HG03159 (cell line): Measurements from ENCODE around the gene SPATS2.

Source experiments
- ATAC-seq: cut with Tn5 transposase; IDR thresholded peaks from one replicate; pipeline ENCODE4 v1.9.1; 2021; ENCODE audit warnings: mild to moderate bottlenecking, moderate library complexity; ENCODE audit not compliant: unreplicated experiment

Gene SPATS2

GRCh38 chr12:49461221-49461620, 94.0 kb downstream of the SPATS2 start:
- no peak for ATAC-seq

DNA sequence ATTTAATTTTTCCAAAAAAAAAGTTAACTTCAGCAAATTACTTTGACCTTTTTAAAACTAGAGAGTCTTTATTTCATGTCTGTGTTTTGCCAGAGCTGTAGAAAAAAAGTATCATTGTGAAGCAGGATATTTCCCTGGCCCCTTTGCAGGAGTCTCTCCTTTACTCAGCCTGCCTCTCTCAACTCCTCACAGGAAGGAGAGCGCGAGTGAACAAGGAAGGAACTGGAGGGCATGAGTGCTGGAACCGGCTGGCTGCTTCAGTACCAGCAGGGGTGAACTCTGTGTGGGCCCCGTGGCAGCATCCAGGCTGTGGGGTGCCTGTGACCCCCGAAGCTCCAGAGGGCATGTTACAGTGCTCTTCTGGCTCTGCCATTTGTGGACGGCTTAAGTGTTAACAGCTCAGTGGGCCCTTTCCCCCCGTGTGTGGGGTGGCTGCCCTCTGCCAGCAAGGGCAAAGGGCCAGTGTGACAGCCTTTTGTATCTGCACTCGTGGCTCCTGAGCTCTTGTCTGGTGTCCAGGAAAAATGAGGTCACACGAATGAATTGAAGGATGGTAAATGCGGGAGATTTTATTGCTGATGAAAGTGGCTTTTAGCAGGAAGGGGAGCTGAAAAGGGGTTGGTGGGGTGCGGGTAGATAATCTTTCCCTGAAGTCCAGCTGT, 95.0 kb downstream of the SPATS2 start:
- no peak for ATAC-seq

- ATAC-seq = no peak
These were observed 97.9 kb downstream of the SPATS2 start for GRCh38 chr12:49465132-49465531.

DNA sequence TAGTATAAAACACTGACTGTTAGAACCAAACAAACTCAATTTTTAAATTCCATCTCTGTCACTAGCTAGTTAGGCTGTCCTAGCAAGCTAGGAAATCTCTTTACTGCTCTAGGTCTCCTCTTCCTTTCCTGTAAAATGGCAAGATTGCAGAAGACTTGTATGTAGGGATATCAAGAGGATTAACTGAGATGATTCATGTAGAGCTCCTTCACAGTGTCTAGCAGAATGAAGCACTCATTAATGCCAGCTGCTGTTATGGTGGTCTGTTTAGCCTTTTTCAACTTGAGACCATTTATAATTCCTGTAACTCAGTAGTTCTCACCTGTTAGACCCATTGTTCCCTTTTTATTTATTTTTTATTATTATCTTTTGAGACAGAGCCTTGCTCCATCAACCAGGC, 103.7 kb downstream of the SPATS2 start:
- ATAC-seq = no peak

DNA sequence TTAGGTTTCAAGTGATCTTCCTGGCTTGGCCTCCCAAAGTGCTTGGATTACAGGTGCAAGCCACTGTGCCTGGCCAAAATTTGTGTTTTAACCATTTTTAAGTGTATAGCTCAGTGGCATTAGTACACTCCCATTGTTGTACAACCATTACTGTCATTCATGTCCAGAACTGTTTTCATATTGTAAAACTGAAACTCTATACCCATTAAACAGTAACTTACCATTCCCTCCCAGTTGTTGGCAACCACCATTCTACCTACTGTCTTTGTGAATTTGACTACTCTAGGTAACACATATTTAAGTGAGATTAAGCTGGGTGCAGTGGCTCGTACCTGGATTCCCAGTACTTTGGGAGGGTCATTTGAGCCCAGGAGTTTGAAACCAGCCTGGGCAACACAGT, 104.3 kb downstream of the SPATS2 start:
- ATAC-seq = no peak

GRCh38 chr12:49476091-49476490, 108.8 kb downstream of the SPATS2 start:
- ATAC-seq = no peak

DNA sequence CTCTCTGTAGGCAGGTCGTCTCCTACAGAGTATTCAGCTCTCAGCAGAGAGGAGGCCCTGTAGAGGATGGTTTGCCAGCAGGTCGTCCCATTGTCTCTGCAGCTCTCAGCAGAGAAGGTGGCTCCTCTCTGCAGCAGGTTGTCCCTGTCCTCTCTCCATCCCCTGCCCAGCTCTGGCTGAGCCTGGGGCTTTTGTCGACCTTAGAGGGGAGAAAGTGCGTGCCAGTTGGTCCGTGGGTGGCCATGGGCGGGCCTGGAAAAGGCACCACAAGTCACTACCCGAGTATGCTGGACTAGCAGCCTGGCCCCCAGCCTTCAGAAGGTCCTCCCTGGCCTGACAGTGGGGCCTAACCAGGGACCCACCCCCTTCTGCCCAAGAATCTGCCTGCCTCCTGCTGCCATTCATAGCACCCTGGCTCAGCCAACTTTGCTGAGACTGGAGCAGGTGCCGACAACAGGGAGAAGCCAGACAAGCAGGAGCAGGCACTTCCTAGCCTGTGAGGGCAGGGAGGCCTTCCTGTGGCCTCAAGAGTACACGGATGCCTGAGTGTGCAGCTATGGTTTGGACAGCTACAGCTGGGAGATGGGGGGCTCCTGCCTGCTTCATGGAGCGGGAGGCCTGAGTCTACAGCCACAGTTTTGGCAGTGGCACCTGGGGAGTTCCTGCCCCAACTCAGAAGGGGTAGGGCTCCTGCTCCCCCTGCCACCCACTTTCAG, 111.8 kb downstream of the SPATS2 start:
- ATAC-seq = no peak

DNA sequence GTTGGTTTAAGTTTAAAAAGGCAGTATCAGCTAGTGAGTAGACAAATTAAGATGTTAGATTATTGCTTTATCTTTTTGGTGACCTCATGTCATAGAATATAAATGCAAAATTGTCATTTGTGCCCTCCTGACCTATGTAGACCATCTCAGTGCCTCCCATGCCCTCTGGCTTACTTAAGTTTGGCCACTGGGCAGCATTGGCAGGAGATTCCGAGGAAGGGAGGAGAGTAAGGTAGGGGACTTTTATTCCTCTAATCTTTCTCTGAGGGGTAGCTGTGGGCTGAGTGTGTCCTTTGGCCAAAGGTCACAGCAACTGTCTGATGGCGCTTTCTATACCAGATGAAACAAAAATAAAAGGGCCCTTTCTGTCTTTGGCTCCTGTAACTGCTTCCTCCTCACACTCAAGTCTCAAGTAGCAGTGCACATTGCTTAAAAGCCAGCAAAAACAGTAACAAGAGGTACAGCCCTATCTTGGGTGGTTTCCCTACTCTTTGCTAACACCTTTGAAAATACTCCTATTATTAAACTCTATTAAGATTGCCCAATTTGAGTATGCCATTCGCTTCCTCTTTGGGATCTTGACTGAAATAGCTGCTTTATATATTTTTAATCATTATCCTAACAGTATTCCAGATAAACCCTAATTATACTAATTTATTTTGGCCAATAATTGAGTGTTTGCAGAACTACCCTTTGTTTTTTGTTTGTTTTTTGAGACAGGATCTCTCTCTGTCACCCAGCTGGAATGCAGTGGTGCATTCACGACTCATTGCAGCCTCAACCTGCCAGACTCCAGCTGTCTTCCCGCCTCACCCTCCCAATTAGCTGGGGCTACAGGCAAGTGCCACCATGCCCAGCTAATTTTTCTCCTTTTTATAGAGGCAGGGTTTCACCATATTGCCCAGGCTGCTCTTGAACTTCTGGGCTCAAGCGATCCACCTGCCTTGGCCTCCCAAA, 115.1 kb downstream of the SPATS2 start:
- no peak for ATAC-seq

GRCh38 chr12:49483619-49484018, 116.4 kb downstream of the SPATS2 start:
- no peak for ATAC-seq

GRCh38 chr12:49487605-49488004, 120.3 kb downstream of the SPATS2 start:
- no peak for ATAC-seq

GRCh38 chr12:49489154-49489553, 121.9 kb downstream of the SPATS2 start:
- no peak for ATAC-seq

GRCh38 chr12:49489720-49490119, 122.5 kb downstream of the SPATS2 start:
- no peak for ATAC-seq

DNA sequence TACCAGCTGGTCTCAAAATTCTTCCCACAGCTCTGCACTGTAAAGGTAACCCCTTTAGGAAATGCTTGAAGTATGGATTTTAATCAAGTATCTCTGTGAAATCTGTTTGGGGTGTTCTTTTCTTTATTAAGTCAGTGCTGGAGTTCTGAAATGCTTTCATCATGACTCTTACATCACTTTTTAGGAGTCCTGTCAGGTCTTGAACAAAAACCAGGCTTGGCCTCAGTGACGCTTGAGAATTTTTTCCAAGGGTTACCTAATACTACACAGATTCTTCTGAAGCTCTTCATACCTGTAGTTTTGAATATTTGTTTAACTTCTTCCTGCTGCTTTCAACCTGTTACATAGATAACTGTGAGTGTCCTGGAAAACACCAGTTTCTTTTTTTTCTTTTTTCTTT, 124.6 kb downstream of the SPATS2 start:
- no peak for ATAC-seq

- no peak for ATAC-seq
These were observed 126.6 kb downstream of the SPATS2 start for GRCh38 chr12:49493900-49494299.

DNA sequence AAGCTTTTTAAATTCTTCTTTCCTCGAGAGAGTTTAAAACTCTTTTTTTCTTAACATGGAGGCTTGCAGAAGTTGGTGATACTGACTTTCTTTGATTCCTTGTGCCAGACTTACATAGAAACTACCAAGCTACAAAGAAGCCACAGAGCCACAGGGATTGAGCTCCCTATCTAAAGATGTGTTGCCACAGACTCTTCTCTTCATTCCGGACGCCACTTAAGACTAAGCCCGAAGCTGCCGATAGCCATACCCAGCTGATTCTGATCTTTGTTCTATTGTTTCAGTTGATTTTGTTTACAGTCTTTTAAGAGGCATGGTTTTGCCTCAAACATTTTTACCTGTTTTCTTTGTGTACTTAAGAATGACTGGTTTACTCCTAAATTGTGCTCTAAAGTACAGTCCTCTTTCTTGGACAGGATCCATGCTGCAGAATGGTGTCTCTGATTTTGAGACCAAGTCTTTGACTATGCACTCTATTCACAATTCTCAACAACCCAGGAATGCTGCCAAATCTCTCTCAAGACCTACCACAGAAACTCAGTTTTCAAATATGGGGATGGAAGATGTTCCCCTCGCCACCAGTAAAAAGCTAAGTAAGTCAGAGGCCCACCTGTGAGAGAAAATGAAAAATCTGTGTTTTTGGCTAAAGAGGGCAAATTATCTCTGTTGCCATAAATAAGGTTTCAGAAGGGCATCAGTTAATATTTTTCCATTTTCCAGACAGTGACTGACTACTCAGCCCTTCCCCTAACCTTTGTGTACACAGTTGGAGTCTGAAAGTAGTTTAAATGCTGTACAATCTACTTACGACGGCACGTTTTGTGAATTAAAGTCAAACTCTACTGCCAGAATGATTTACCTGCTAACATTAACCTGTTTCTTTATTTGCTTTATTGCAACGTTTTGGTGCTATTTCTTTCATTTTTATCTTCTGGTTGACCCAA, 129.4 kb downstream of the SPATS2 start:
- ATAC-seq = no peak

DNA sequence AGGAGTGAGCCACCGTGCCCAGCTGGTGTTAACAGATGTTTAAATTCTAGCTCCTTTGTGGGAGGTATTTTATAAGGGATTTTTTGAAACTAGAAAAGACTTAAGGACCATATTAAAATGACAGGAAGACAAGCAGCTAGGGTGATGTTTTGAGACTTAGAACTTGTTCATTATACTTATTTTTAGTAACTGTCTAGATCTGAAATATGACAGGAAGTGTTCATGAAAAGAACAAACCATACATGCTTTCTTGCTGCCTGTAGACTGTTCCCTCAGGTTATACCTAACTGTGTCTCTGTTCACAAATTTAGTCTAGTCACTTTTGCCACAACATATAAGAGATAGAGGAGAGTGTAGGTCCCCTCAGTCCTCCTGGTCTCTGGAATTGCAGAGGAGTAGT, 134.6 kb downstream of the SPATS2 start:
- ATAC-seq = no peak

- ATAC-seq = no peak
These were observed 135.3 kb downstream of the SPATS2 start for GRCh38 chr12:49502590-49502989.

DNA sequence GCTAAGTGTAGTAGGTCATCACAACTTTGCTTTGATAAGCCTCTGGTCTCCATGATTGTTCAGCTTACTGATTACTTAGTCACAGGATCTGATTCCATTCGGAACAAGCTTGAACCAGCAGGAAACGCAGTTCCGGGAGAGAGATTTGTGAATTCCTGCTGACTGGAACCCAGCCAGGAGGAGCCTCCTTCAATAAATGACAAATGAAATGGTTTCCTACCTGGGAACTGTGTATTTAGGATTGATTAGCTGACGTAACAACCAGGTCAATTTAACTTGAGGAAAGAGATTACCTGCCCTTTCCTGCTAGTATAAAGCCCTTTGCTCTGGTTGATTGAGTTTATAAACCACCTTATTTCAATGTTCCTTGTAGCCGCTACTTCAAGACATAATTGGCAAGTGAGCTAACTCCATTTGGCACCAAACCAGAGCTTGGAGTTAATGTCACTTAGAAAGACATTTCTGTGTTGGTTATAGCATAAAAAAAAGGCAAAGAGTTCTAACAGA, 136.5 kb downstream of the SPATS2 start:
- ATAC-seq = no peak

- no peak for ATAC-seq
These were observed 138.4 kb downstream of the SPATS2 start for GRCh38 chr12:49505672-49506071.

- no peak for ATAC-seq
These were observed 139.9 kb downstream of the SPATS2 start for GRCh38 chr12:49507139-49507538.
